ENCODE measurements around the gene SELENOM. TPM values are rescaled to one million over a fixed set of nuclear protein-coding genes. Genes with fewer than 3 reads are reported as not detected.
"Not testable (repeated sequence)": the region's sequence is repeated elsewhere in the genome, so short reads cannot be mapped to it uniquely, and the experiment has no call there.

SELENOM gene
- total RNA-seq, 1 donor from 2014 or later: 56.3 TPM

GRCh38 chr22:31077681-31078080 is 29.7 kb downstream of the SELENOM start:
- no peak for TF ChIP-seq CTCF (conservative IDR thresholded peaks at IDR 0.05; ENCODE audit: low read depth, low read length)
- DNase-seq (ENCODE audit: low read depth): no peak
- no peak overlapping the region for H3K4me3 ChIP-seq (ENCODE audit: low read depth, low read length)

- H3K4me3 ChIP-seq (ENCODE audit: low read depth, low read length): no peak overlapping the region
- DNase-seq (ENCODE audit: low read depth): no peak
- no peak for TF ChIP-seq CTCF (conservative IDR thresholded peaks at IDR 0.05; ENCODE audit: low read depth, low read length)
These were observed 31.4 kb downstream of the SELENOM start for GRCh38 chr22:31075961-31076360.

GRCh38 chr22:31073545-31074145 is 33.7 kb downstream of the SELENOM start:
- not testable (repeated sequence) for DNase-seq (ENCODE audit: low read depth)

GRCh38 chr22:31073125-31073524 is 34.2 kb downstream of the SELENOM start:
- not testable (repeated sequence) for H3K4me3 ChIP-seq (ENCODE audit: low read depth, low read length); DNase-seq (ENCODE audit: low read depth)

More at GRCh38 chr22:31073545-31074145, 33.7 kb downstream of the SELENOM start:
- not testable (repeated sequence) for H3K4me3 ChIP-seq (ENCODE audit: low read depth, low read length)

GRCh38 chr22:31069691-31070314 is 37.6 kb downstream of the SELENOM start:
- not testable (repeated sequence) for DNase-seq (ENCODE audit: low read depth)

GRCh38 chr22:31068970-31069369 is 38.4 kb downstream of the SELENOM start:
- no peak overlapping the region for H3K4me3 ChIP-seq (ENCODE audit: low read depth, low read length)
- no peak for DNase-seq (ENCODE audit: low read depth)
- no peak for TF ChIP-seq CTCF (conservative IDR thresholded peaks at IDR 0.05; ENCODE audit: low read depth, low read length)

More at GRCh38 chr22:31069691-31070314, 37.6 kb downstream of the SELENOM start:
- H3K4me3 ChIP-seq (ENCODE audit: low read depth, low read length): not testable (repeated sequence)

GRCh38 chr22:31064369-31064768 is 43.0 kb downstream of the SELENOM start:
- DNase-seq (ENCODE audit: low read depth): no peak
- H3K4me3 ChIP-seq (ENCODE audit: low read depth, low read length): no peak overlapping the region
- no peak for TF ChIP-seq CTCF (conservative IDR thresholded peaks at IDR 0.05; ENCODE audit: low read depth, low read length)

GRCh38 chr22:31062566-31063230 is 44.7 kb downstream of the SELENOM start:
- no peak for DNase-seq (ENCODE audit: low read depth)
- H3K4me3 ChIP-seq (ENCODE audit: low read depth, low read length): no peak overlapping the region
- no peak for TF ChIP-seq CTCF (conservative IDR thresholded peaks at IDR 0.05; ENCODE audit: low read depth, low read length)

GRCh38 chr22:31059663-31060062 is 47.7 kb downstream of the SELENOM start:
- H3K4me3 ChIP-seq (ENCODE audit: low read depth, low read length); DNase-seq (ENCODE audit: low read depth): not testable (repeated sequence)
